Forelimb muscle (tissue), 1 donor: Measurements from ENCODE around the gene CCNB1. TPM values are rescaled to one million over a fixed set of nuclear protein-coding genes. Genes with fewer than 3 reads are reported as not detected.
A peak's percentile ranks its signal among the peaks of the same experiment; 100 is the strongest.
"Not testable (repeated sequence)": the region's sequence is repeated elsewhere in the genome, so short reads cannot be mapped to it uniquely, and the experiment has no call there.

Experiments
- DNase-seq: peaks from one replicate; pipeline ENCODE4 v3.0.0-alpha.2; 2013; ENCODE audit warnings: low read depth
- polyA plus RNA-seq: library from polyadenylated mRNA; unstranded; fragments of 120-200 nt; gene quantifications from one replicate; pipeline ENCODE4 v1.2.1, GENCODE V29; 2013; ENCODE audit not compliant: insufficient read length

CCNB1 gene
- polyA plus RNA-seq, 1 donor: 28.4 TPM

DNA sequence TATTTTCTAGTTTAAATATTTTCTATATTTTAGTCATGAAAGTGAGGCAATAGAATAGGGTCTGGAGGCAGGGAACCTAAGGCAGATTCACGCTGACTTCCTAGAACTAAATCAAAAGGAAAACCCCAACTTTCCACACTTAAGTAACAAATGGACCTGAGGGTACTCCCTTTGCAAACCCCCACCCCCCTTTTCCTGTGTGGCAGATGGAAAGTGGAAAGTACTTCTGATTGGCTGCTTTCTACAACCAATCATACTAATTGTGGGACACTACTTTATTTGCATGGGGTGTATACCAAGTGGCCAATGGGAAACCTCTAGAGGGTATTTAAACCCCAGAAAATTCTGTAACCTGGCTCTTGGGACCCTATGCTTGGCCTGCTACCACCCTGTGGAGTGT is 17.7 kb downstream of the CCNB1 start:
- no peak for DNase-seq

DNA sequence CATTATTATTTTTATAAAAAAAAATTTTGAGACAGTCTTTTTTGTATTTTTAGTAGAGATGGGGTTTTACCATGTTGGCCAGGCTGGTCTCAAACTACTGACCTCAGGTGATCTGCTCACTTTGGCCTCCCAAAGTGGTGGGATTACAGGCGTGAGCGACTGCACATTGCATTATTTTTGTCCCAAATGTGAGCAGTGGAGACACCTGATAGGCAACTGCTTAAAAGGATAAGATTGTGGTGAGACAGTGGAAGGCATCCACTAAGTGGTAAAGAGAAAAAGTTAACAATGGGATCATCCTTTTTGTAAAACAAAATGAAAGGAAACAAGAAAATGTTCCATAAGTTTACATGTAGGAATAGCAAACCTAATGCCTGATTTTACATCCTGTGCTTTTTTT is 20.4 kb downstream of the CCNB1 start:
- no peak for DNase-seq

DNA sequence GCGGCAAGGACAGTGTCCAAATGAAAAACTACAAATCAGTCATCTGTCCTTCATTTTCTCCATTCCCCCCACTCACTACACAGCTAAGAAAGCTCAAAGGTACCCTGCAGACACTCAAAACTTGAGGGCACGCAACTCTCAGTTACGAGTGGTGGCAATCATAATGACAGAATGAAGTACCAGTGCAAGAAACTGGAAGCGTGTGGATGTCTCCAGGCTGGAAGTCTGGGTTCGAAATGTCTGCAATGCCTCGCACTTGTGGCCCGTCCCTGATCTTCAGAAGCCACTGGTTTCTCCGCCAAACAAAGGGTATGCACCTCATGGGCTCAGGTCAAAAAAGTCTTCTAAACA is 21.8 kb downstream of the CCNB1 start:
- DNase-seq: no peak

DNA sequence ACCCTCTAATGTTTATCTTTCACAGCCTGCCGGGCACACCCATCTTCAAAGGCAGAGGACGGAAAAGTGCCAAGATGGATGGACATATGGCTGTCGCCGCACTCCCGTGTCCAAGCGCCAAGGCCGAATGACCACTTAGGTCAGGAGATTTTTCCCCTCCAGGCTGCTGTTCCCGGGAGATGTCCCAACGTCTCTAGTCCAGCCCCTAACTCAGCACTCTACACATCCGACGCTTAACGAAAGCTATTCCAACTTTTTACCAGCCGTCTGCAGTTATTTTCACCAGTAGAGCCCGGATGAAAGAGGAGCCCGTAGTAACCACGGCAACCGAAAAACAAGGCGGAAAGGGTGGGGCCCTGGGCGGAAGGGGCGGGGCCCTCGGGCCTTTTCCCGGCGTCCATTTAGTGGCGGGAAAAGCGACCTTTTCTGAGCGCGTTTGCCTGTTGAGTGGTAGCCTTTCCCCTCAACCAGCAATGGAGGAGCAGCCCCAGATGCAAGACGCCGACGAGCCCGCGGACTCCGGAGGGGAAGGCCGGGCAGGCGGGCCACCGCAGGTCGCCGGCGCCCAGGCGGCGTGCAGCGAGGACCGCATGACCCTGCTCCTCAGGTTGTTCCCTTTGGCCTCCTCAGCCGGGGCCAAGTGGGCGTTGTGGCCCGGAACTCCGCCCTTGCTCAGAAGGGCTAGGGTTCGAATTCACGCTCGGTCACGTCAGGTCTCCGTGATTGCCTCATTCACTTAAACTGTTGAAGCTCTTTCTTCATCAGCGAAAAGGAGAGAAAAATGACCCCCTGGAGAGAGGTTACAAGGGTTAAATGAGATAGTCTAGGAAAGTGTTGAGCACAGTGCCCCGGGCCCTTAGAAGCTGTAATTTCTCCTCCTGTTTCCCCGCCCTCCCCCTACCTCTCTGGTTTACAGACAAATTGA is 22.5 kb downstream of the CCNB1 start, which contains the start of gene CENPH:
Gene CENPH, plus strand, starts transcription at position 422 of the 925 bp plus-strand sequence. Its CDS starts 52 bp downstream, at position 474.
- peak; percentile 80 for DNase-seq

DNA sequence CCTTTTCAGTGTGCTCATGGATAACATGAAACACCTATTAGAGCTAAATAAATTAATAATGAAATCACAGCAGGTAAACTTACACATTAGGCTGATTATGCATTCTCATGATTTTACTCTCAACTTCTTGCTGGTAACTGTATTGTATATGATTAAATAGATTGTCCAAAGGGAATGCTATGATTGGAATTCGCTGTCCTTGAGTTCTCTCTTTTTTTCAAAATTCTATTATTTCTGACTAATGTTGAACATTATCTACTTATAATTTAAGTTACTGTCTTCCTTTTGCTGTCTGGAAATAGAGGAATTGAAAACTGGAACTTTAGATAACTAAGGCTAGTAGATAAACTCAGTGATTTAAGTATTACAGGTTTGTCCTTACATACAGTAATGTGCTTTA is 35.5 kb downstream of the CCNB1 start:
- DNase-seq: no peak

DNA sequence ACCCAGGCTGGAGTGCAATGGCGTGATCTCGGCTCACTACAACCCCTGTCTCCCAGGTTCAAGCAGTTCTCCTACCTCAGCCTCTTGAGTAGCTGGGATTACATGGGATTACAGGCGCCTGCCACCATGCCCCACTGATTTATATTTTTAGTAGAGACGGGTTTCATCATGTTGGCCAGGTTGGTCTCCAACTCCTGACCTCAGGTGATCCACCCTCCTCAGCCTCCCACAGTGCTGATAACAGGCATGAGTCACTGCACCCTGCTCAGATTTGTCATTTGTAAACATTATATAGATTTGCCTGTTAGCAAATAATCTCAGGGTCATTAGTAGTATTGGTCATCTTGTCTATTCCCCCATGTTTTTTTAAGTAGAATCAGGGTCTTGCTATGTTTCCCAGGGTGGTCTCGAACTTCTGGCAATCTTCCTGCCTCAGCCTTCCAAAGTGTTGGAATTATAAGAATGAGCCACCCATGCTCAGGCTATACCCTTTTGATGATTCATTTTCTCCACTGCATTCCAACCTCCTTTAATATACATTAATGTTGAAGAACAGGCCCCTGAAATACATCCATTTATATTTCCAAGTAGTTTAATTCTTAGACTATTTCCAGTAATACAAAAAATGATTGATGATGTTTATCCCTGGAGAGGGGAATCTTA is 39.7 kb downstream of the CCNB1 start:
- no peak for DNase-seq

DNA sequence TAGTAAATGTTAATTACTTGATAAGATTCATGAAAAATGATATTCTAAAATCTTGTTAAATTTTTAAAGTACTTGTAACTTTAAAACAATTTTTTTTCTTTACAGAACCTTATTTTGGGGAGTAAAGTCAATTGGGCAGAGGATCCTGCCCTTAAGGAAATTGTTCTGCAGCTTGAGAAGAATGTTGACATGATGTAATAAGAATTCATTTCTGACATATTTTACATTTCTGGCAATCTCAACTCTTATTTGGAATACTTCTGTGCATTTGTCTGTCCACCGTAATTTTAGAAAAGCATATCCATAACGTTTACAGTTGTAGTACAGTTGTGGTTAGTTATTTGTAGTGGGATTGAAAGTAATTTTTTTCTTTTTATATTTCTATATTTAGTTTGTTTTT is 42.7 kb downstream of the CCNB1 start:
- DNase-seq: no peak

DNA sequence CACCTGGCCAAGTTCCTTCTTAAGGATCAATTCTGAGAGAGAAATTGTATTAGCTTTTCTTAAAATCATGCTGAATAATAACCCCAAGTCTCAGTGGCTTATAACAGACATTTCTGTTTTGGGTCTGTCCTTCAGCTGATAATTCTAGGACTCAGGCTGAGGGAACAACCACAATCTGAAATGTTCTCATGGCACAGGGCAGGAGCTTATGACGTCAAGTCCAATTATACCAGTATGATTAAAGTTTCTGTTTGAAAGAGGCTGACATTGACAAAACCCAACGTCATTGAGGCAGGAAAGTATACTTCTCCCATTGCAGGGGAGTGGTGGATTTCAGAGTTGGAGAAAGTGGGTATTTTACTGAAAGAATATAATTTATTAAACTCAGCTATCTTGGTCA is 44.2 kb downstream of the CCNB1 start:
- DNase-seq: no peak

DNA sequence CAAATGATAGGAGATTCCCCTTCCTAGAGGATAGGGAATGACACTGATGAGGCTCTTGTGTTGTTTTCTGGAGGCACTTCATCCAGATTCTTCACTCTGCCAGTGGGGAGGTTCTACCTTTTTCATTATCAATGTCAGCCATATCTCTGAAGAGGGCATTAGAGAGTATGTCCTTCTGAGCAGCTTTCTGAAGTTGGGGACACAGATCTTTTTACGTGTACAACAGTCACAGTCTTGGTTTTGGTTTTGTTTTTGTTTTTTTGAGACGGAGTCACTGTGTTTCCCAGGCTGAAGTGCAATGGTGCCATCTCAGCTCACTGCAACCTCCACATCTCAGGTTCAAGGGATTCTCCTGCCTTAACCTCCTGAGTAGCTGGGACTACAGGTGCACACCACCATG is 45.1 kb downstream of the CCNB1 start:
- no peak for DNase-seq

DNA sequence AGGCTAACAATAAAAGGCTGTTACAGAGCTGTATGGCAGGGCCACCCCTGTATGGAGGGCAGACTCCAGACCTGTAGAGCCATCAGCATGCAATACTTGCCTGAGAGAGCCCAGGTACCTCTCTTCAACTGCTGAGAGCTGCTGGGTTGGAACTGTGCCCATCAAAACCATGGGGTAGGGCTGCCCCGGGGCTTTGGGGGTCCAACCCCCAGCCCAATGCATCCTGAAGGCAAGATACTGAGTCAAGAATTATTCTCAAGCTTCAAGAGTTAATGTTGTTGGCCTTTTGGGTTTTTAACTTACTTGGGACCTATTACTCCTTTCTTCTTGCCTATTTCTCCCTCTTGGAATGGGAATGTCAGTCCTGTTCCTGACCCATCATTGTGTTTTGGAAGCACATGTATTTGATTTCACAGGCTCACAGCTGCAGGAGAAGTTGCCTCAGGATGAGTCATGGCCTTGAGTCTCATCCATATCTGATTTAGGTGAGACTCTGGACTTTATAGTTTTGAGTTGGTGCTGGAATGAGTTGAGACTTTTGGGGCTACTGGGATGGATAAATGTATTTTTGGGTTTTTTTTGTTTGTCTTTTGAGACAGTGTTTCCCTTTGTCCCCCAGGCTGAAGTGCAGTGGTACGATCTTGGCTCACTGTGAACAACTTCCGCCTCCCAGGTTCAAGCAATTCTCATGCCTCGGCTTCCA is 46.7 kb downstream of the CCNB1 start:
- DNase-seq: no peak

DNA sequence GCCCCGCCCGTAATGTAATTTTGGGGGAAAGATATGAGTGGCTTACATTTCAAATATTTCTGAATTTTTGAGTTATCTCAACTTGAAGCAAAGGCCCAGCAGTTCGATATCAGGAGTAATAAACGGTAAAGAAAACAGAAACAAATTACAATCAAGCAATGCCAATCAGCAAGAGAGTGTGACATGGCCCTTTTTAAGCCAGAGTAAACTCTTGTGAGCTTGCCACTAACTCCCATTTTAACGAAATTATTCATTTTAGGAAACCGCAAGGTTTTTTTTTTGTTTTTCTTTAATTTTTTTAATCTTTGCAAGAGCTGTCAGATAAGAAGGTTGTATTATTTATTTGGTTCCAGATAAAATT is 50.2 kb downstream of the CCNB1 start:
- DNase-seq: no peak

DNA sequence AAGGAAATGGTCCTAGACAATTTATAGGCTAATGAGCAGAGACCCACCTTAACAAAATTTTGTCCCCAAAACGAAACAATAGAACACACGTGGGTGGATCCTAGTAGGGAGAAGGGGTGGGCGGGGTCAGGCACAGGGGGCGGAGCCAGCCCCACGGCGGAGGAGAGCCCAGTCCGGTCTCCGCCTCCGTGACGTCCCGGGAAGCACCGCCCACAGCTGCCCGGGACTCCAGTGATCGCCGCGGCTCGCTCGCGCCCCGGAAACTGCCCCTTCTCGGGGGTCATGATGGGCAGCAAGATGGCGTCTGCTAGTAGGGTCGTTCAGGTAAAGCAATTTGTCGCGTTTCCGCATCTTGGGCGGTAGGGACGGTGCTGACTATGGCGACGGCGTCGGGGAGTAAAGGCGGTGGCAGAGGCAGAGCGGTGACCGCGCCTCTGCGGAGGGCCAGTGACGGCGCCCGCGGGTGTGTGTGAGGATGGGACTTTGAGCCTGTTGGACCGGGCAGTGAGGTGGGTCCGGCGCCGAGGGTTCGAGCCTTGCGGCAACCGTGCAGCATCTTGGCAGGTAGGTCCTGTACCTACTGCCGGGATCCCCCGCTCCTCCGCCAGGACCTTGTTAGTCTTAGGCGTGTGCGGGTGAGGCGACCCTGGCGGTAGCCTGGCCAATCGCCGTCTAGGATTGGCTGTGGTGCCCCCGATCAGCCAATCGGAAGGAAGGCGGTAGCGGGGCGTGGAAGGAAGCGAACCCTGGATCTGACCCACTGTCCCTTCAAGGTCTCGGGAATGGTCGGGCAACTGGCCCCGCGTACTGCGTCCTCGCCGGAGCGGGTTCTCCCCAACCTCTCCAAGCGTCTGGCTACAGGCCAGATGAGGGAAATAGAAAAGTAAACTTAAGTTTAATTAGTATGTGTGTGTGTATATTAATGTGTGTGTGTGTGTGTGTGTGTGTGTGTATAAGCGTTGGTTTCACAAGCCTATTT is 50.9 kb downstream of the CCNB1 start:
- DNase-seq: peak; percentile 76

DNA sequence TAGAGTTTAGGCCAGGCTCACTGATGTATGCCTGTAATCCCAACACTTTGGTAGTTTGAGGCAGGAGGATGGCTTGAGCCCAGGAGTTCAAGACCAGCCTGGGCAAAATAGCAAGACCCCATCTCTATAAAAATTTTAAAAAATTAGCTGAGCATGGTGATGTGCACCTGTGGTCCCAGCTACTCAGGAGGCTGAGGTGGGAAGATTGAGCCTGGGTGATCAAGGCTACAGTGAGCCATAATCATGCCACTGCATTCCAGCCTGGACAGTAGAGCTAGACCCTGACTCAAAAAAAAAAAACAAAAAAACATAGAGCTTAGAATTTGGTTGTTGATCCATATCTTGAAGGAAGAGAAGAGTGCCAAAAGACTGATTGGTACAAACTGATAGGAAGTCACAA is 53.0 kb downstream of the CCNB1 start:
- no peak for DNase-seq

DNA sequence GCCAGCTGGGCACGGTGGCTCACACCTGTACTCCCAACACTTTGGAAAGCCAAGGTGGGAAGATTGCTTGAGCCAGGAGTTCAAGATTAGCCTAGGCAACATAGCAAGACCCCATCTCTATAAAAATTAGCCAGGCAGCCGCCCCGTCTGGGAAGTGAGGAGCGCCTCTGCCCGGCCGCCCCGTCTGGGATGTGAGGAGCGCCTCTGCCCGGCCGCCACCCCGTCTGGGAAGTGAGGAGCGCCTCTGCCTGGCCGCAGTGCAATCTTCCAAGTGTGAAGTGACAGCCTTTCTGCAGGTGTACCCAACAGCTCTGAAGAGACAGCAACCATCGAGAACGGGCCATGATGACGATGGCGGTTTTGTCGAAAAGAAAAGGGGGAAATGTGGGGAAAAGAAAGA is 53.4 kb downstream of the CCNB1 start:
- DNase-seq: not testable (repeated sequence)

DNA sequence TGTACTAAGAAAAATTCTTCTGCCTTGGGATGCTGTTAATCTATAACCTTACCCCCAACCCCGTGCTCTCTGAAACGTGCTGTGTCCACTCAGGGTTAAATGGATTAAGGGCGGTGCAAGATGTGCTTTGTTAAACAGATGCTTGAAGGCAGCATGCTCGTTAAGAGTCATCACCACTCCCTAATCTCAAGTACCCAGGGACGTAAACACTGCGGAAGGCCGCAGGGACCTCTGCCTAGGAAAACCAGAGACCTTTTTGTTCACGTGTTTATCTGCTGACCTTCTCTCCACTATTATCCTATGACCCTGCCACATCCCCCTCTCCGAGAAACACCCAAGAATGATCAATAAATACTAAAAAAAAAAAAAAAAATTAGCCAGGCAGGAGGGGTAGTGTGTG is 53.9 kb downstream of the CCNB1 start:
- DNase-seq: not testable (repeated sequence)

DNA sequence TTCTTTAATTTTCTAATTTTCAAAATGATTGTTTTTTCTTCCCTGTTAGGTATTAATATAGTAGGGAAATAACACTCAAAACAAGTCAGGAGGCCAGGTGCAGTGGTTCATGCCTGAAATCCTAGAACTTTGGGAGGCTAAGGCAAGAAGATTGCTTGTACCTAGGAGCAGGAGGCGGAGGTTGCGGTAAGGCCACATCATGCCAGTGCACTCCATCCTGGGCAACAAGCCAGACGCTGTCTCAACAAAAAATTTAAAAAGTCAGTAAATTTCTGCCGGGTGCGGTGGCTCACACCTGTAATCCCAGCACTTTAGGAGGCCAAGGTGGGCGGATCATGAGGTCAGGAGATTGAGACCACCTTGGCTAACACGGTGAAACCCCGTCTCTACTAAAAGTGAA is 57.6 kb downstream of the CCNB1 start:
- DNase-seq: no peak

DNA sequence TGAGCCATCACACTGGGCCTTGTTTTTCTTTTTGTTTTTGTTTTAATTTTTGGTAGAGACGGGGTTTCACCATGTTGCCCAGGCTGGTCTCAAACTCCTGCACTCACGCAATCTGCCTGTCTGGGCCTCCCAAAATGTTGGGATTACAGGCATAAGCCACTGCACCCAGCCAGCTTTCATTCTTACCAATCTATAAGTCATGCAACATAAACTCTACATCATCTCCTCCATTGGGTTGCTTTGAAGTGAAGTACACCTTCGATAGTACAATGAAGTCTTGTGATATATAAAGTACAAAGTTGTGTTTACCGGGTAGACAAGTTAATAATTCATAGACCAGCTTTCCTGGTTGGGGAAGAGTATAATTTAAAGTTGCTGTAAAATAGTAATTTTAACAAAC is 58.9 kb downstream of the CCNB1 start:
- DNase-seq: no peak
